H1 (cell line): Measurements from ENCODE around the gene CDS2. TPM values are rescaled to one million over a fixed set of nuclear protein-coding genes. Genes with fewer than 3 reads are reported as not detected.

Experiments
- CTCF ChIA-PET: fragments of 300-600 bp; sonication (Branson Sonifier 250); formaldehyde crosslinking; loops from one replicate; lab custom pipeline; 2021; ENCODE audit not compliant: partially characterized antibody; lab: Charles Lee
- POLR2A ChIA-PET: fragments of 300-600 bp; sonication (Branson Sonifier 250); formaldehyde crosslinking; loops from one replicate; lab custom pipeline; 2021; ENCODE audit warnings: inconsistent platforms; ENCODE audit not compliant: partially characterized antibody; lab: Charles Lee
- DNase-seq, 2 experiments: peaks; one replicate each; pipeline versions ENCODE4 v3.0.0 to v3.0.0-alpha.2; 2010 to 2022; ENCODE audit warnings: low spot score in 2 of 2, low read depth in 1 of 2, mixed read lengths in 1 of 2
- FAIRE-seq: peaks from 2 replicates; lab custom pipeline; 2011; peaks lifted over from hg19 to GRCh38; lab: Jason Lieb, UNC
- H2AFZ ChIP-seq: 2 replicates; pipeline ENCODE4 v1.8.1; 2012; ENCODE audit warnings: low read length, inconsistent platforms
- H2AK5ac ChIP-seq: 2 replicates; pipeline ENCODE4 v1.6.1; 2013; ENCODE audit warnings: low read depth, low read length
- H2BK120ac ChIP-seq: replicated peaks from 2 replicates; pipeline ENCODE3; 2013; ENCODE audit warnings: low read depth, low read length, inconsistent platforms
- H2BK12ac ChIP-seq: 2 replicates; pipeline ENCODE4 v1.6.1; 2013; ENCODE audit warnings: low read depth, low read length
- H2BK15ac ChIP-seq: 2 replicates; pipeline ENCODE4 v1.6.1; 2013; ENCODE audit warnings: low read length
- H2BK20ac ChIP-seq: 2 replicates; pipeline ENCODE4 v1.6.1; 2013; ENCODE audit warnings: low read length
- H2BK5ac ChIP-seq: 2 replicates; pipeline ENCODE4 v1.6.1; 2013; ENCODE audit warnings: low read depth, low read length
- H3K14ac ChIP-seq: 2 replicates; pipeline ENCODE4 v1.6.1; 2013; ENCODE audit warnings: inconsistent platforms; ENCODE audit not compliant: insufficient read length
- H3K18ac ChIP-seq: 2 replicates; pipeline ENCODE4 v1.6.1; 2013; ENCODE audit warnings: low read length; ENCODE audit errors: extremely low read depth
- H3K23ac ChIP-seq: 2 replicates; pipeline ENCODE4 v1.6.1; 2013; ENCODE audit warnings: inconsistent platforms; ENCODE audit not compliant: insufficient read length
- H3K23me2 ChIP-seq: 2 replicates; pipeline ENCODE4 v1.6.1; 2013; ENCODE audit warnings: low read depth, low read length
- H3K27ac ChIP-seq: 2 replicates; pipeline ENCODE4 v1.6.1; 2011; ENCODE audit warnings: low read depth, low read length, inconsistent platforms
- H3K27me3 ChIP-seq, 4 experiments: replicated peaks in 1 of 4; 1 replicate in 1 of 4; 2 replicates in 3 of 4; pipeline versions ENCODE4 v1.6.1 to v1.8.1; 2011 to 2013; ENCODE audit warnings: low read length in 3 of 4, mild to moderate bottlenecking in 3 of 4, inconsistent platforms in 2 of 4, mixed read lengths in 2 of 4, moderate library complexity in 1 of 4; ENCODE audit not compliant: control insufficient read depth in 3 of 4, insufficient read depth in 3 of 4; ENCODE audit errors: extremely low read depth in 1 of 4
- H3K36me3 ChIP-seq, 4 experiments: 2 replicates each; pipeline versions ENCODE4 v1.6.1 to v1.8.1; 2011 to 2013; ENCODE audit warnings: mild to moderate bottlenecking in 4 of 4, low read length in 3 of 4, moderate library complexity in 2 of 4, control low read depth in 1 of 4, inconsistent platforms in 1 of 4; ENCODE audit not compliant: insufficient read depth in 4 of 4, control insufficient read depth in 2 of 4
- H3K4ac ChIP-seq: replicated peaks from 2 replicates; pipeline ENCODE3; 2013; ENCODE audit warnings: low read length, low read depth, mixed read lengths, inconsistent platforms; ENCODE audit not compliant: insufficient read length
- H3K4me1 ChIP-seq, 4 experiments: replicated peaks in 1 of 4; 1 replicate in 1 of 4; 2 replicates in 3 of 4; pipeline versions ENCODE4 v1.6.1 to v1.8.1; 2011 to 2013; ENCODE audit warnings: low read length in 3 of 4, inconsistent platforms in 2 of 4, mixed read lengths in 1 of 4; ENCODE audit not compliant: insufficient read depth in 4 of 4, control insufficient read depth in 3 of 4
- H3K4me2 ChIP-seq, 2 experiments: 2 replicates each; pipeline versions ENCODE4 v1.6.1 to v1.8.1; 2011 to 2013; ENCODE audit warnings: low read depth in 2 of 2, low read length in 2 of 2, control low read depth in 1 of 2, inconsistent platforms in 1 of 2, mild to moderate bottlenecking in 1 of 2; ENCODE audit not compliant: insufficient read depth in 1 of 2
- H3K4me3 ChIP-seq, 4 experiments: fragments of 200-600, 300-600 bp in 1 of 4; sonication (generic), shearing (Covaris generic), sonication (Bioruptor Twin) in 1 of 4; 2 replicates each; pipeline versions ENCODE4 v1.5.1 to v1.8.1; 2011 to 2016; ENCODE audit warnings: low read length in 4 of 4, low read depth in 3 of 4, control low read depth in 2 of 4, inconsistent platforms in 2 of 4, mild to moderate bottlenecking in 2 of 4, mixed read lengths in 1 of 4, moderate library complexity in 1 of 4; ENCODE audit not compliant: insufficient read depth in 2 of 4; ENCODE audit errors: extremely low read depth in 1 of 4
- H3K56ac ChIP-seq: replicated peaks from 2 replicates; pipeline ENCODE3; 2013; ENCODE audit warnings: low read depth, mild to moderate bottlenecking, mixed read lengths, low read length, inconsistent platforms; ENCODE audit not compliant: insufficient read length
- H3K79me1 ChIP-seq: 2 replicates; pipeline ENCODE4 v1.6.1; 2013; ENCODE audit warnings: low read depth, low read length, control low read depth
- H3K79me2 ChIP-seq, 2 experiments: 2 replicates each; pipeline versions ENCODE4 v1.6.1 to v1.8.1; 2012 to 2013; ENCODE audit warnings: low read length in 2 of 2, mild to moderate bottlenecking in 2 of 2, inconsistent platforms in 1 of 2; ENCODE audit not compliant: insufficient read depth in 2 of 2, control insufficient read depth in 1 of 2
- H3K9ac ChIP-seq, 4 experiments: replicated peaks in 1 of 4; 1 replicate in 1 of 4; 2 replicates in 3 of 4; pipeline versions ENCODE4 v1.6.1 to v1.8.1; 2011 to 2013; ENCODE audit warnings: low read depth in 3 of 4, low read length in 3 of 4, control low read depth in 2 of 4, mild to moderate bottlenecking in 2 of 4, moderate library complexity in 2 of 4, inconsistent platforms in 1 of 4; ENCODE audit errors: extremely low read depth in 1 of 4
- H3K9me3 ChIP-seq, 2 experiments: 2 replicates each; pipeline versions ENCODE4 v1.6.1 to v1.8.1; 2012 to 2013; ENCODE audit warnings: mild to moderate bottlenecking in 2 of 2, moderate library complexity in 2 of 2, control low read depth in 1 of 2, inconsistent platforms in 1 of 2, low read depth in 1 of 2, low read length in 1 of 2, mixed read lengths in 1 of 2; ENCODE audit not compliant: insufficient read depth in 2 of 2
- H4K20me1 ChIP-seq, 2 experiments: replicated peaks in 1 of 2; 2 replicates each; pipeline versions ENCODE3 to v1.8.1; 2011 to 2013; ENCODE audit warnings: inconsistent platforms in 2 of 2, low read length in 2 of 2, mild to moderate bottlenecking in 1 of 2; ENCODE audit not compliant: insufficient read depth in 2 of 2, control insufficient read depth in 1 of 2
- H4K5ac ChIP-seq: 2 replicates; pipeline ENCODE4 v1.6.1; 2013; ENCODE audit warnings: low read length, low read depth, mixed read lengths, inconsistent platforms; ENCODE audit not compliant: insufficient read length
- H4K8ac ChIP-seq: 2 replicates; pipeline ENCODE4 v1.8.0; 2013; ENCODE audit warnings: mild to moderate bottlenecking, moderate library complexity, low read length, inconsistent platforms; ENCODE audit not compliant: insufficient read depth; ENCODE audit errors: extremely low read depth
- H4K91ac ChIP-seq: replicated peaks from 2 replicates; pipeline ENCODE3; 2013; ENCODE audit warnings: low read length, mixed read lengths, inconsistent platforms; ENCODE audit not compliant: insufficient read length
- BACH1 ChIP-seq: IDR thresholded peaks from 2 replicates; pipeline ENCODE4 v1.6.1; 2012; ENCODE audit warnings: low read length, improper control_type of control experiment
- EP300 ChIP-seq, 2 experiments: IDR thresholded peaks; 1 replicate in 1 of 2; 2 replicates in 1 of 2; pipeline ENCODE4 v1.6.1; 2011 to 2012; ENCODE audit warnings: low read depth in 2 of 2, low read length in 2 of 2, mild to moderate bottlenecking in 2 of 2, borderline replicate concordance in 1 of 2, inconsistent platforms in 1 of 2, moderate library complexity in 1 of 2
- FOSL1 ChIP-seq: IDR thresholded peaks from 2 replicates; pipeline ENCODE4 v1.6.1; 2011; ENCODE audit warnings: mild to moderate bottlenecking, low read depth, low read length, moderate library complexity; ENCODE audit not compliant: insufficient read depth
- GTF2F1 ChIP-seq: IDR thresholded peaks from 2 replicates; pipeline ENCODE4 v1.6.1; 2012; ENCODE audit warnings: low read depth, low read length, improper control_type of control experiment, borderline replicate concordance
- WGBS, 2 experiments: shearing (Covaris generic) in 1 of 2; methylation state at CpG; one replicate each; pipeline versions ENCODE4 v1.1.6 to v1.1.7; 2013 to 2015; ENCODE audit warnings: low lambda C conversion rate in 2 of 2, mixed read lengths in 2 of 2, inconsistent platforms in 1 of 2, low coverage in 1 of 2, missing lambda C conversion rate in 1 of 2; ENCODE audit not compliant: insufficient replicate concordance in 2 of 2, insufficient coverage in 1 of 2, insufficient read length in 1 of 2; ENCODE audit errors: extremely low coverage in 1 of 2, missing lambda C conversion rate in 1 of 2; 5-methylcytosine and 5-hydroxymethylcytosine counted together
- polyA plus RNA-seq, 7 experiments: library from polyadenylated mRNA; depleted of rRNA in 3 of 7; stranded (reverse) in 5 of 7; unstranded in 2 of 7; fragments of >200 nt in 5 of 7; fragments of 200-250 nt in 2 of 7; gene quantifications; 1 replicate in 5 of 7; 2 replicates in 1 of 7; 4 replicates in 1 of 7; pipeline versions ENCODE4 v1.2.1 to v1.2.3, GENCODE V29; 2011 to 2013; ENCODE audit warnings: missing spikeins in 2 of 7, mixed read lengths in 2 of 7
- total RNA-seq: library from RNA; stranded (reverse); fragmentation: NEBNext Ultra II Directional; extraction: Animal tissue kit (Norgen Biotek cat#: 25700); gene quantifications from 2 replicates; pipeline ENCODE4 v1.2.1, GENCODE V29; 2021

Gene CDS2
- total and polyA plus RNA-seq, 2 of the 8 experiments (the other 6 are each of a cell fraction or from before 2014, with no cell fraction given) = 54.0 to 56.2 TPM

DNA sequence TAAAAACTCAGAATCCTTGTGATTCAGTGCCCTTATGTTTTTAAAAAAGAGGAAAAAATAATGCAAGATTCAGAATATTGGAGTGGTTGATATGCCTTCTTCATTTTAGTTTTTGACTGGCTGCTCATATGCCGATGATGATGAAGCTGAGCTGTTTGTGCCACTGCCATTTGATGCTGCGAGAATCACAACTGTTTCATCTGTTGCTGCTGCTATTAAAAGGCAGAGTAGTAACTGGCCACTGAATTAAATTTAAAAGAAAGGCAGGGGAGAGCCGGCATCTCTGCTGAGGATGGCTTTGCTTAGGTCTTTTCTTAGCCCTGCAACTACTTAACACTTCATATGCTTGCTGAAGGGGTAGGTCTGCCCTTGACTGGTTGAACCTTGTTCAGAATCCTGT, 33.1 kb downstream of the CDS2 start:
- Histone ChIP-seq H2AFZ (no peak overlapping the region), H2BK15ac (no peak overlapping the region), H3K4ac (no peak overlapping the region), H3K4me2 (no peak overlapping the region), H3K4me3 (no peak overlapping the region), H3K79me1 (peaks cover 5% of the 10 kb centered on the region), H3K23me2 (no peaks in the 10 kb centered on the region; the same call in 1 of the 2 replicates), H2BK12ac (no peak overlapping the region), H3K9me3 (no peaks in the 10 kb centered on the region), H4K20me1 (no peaks in the 10 kb centered on the region), H3K23ac (no peak overlapping the region), H3K9ac (no peak overlapping the region), H3K27ac (no peak overlapping the region), H3K56ac (no peak overlapping the region), H3K18ac (no peak overlapping the region), H4K8ac (no peak overlapping the region), H3K79me2 (peaks cover 0 to 63% of the 10 kb centered on the region in 2 experiments), H4K91ac (no peak overlapping the region), H3K36me3 (no peaks in the 10 kb centered on the region), H2BK5ac (no peak overlapping the region), H3K27me3 (no peaks in the 10 kb centered on the region), H3K4me1 (no peaks in the 10 kb centered on the region), H2BK20ac (no peak overlapping the region), H2AK5ac (no peak overlapping the region), H4K5ac (no peak overlapping the region), H2BK120ac (no peak overlapping the region), H3K14ac (no peak overlapping the region)
- FAIRE-seq (no peak), DNase-seq (no peak)
- WGBS, 2 experiments = 94% methylated on average over 3 of the region's 3 CpGs; no CpG with 5 or more reads in 1 of the 2 experiments
- TF ChIP-seq FOSL1 (no peak), BACH1 (no peak), EP300 (IDR thresholded peaks at IDR 0.05; ENCODE audit: borderline replicate concordance in 1 of 2, low read depth in 2 of 2, low read length in 2 of 2) (no peak), GTF2F1 (no peak)
- ChIA-PET POLR2A (no interaction called here), CTCF (no interaction called here)
